IgD-negative memory B cell (primary cell): ENCODE measurements around the gene RBP5. TPM values are rescaled to one million over a fixed set of nuclear protein-coding genes. Genes with fewer than 3 reads are reported as not detected.

Experiments
- H3K27ac Mint-ChIP-seq, 3 donors: one replicate each; pipeline ENCODE4 v1.8.0; 2020 to 2022; ENCODE audit warnings: mild to moderate bottlenecking in 3 of 3, mixed read lengths in 3 of 3, moderate library complexity in 1 of 3
- H3K27me3 Mint-ChIP-seq: one replicate; pipeline ENCODE4 v1.8.0; 2021; ENCODE audit warnings: mixed read lengths
- H3K36me3 Mint-ChIP-seq: one replicate; pipeline ENCODE4 v1.8.0; 2020; ENCODE audit warnings: mild to moderate bottlenecking, mixed read lengths
- H3K4me1 Mint-ChIP-seq, 3 donors: one replicate each; pipeline ENCODE4 v1.8.0; 2020 to 2022; ENCODE audit warnings: mixed read lengths in 3 of 3, mild to moderate bottlenecking in 1 of 3
- H3K4me3 Mint-ChIP-seq, 4 donors: one replicate each; pipeline ENCODE4 v1.8.0; 2020 to 2022; ENCODE audit warnings: mild to moderate bottlenecking in 4 of 4, mixed read lengths in 4 of 4, moderate library complexity in 3 of 4
- H3K9me3 Mint-ChIP-seq, 3 donors: one replicate each; pipeline ENCODE4 v1.8.0; 2020 to 2021; ENCODE audit warnings: mixed read lengths in 3 of 3, mild to moderate bottlenecking in 1 of 3
- polyA plus RNA-seq: library from polyadenylated mRNA; unstranded; fragments of 300-500 nt; fragmentation: Illumina TruSeq; gene quantifications from one replicate; pipeline ENCODE4 v1.2.3, GENCODE V29; 2021

The RBP5 gene
- polyA plus RNA-seq, 1 donor from 2014 or later = not detected

- Mint-ChIP-seq H3K27me3 (no peaks in the 10 kb centered on the region), H3K4me3 (no peak overlapping the region), H3K27ac (no peak overlapping the region), H3K9me3 (no peaks in the 10 kb centered on the region), H3K4me1 (no peaks in the 10 kb centered on the region), H3K36me3 (peaks cover 1% of the 10 kb centered on the region)
These were observed 26.3 kb upstream of the RBP5 start for GRCh38 chr12:7154901-7155470.

GRCh38 chr12:7154042-7154441 is 25.4 kb upstream of the RBP5 start:
- Mint-ChIP-seq H3K27me3 (no peaks in the 10 kb centered on the region), H3K27ac (no peak overlapping the region), H3K36me3 (peaks cover 1% of the 10 kb centered on the region), H3K4me1 (no peaks in the 10 kb centered on the region), H3K9me3 (no peaks in the 10 kb centered on the region), H3K4me3 (no peak overlapping the region)

- Mint-ChIP-seq H3K27me3 (no peaks in the 10 kb centered on the region), H3K36me3 (peaks cover 5% of the 10 kb centered on the region), H3K4me1 (no peaks in the 10 kb centered on the region), H3K27ac (no peak overlapping the region), H3K4me3 (no peak overlapping the region), H3K9me3 (no peaks in the 10 kb centered on the region)
These were observed 24.1 kb upstream of the RBP5 start for GRCh38 chr12:7152818-7153217.

GRCh38 chr12:7151532-7151931 is 22.8 kb upstream of the RBP5 start:
- H3K4me1 Mint-ChIP-seq = no peaks in the 10 kb centered on the region
- H3K27me3 Mint-ChIP-seq = no peaks in the 10 kb centered on the region
- no peak overlapping the region for H3K27ac Mint-ChIP-seq
- H3K9me3 Mint-ChIP-seq = no peaks in the 10 kb centered on the region
- no peak overlapping the region for H3K4me3 Mint-ChIP-seq
- H3K36me3 Mint-ChIP-seq = peaks cover 5% of the 10 kb centered on the region

- Mint-ChIP-seq H3K4me3 (no peak overlapping the region), H3K36me3 (peaks cover 4% of the 10 kb centered on the region), H3K27ac (no peak overlapping the region), H3K27me3 (no peaks in the 10 kb centered on the region), H3K9me3 (no peaks in the 10 kb centered on the region), H3K4me1 (no peaks in the 10 kb centered on the region)
These were observed 22.2 kb upstream of the RBP5 start for GRCh38 chr12:7150841-7151240.

- H3K36me3 Mint-ChIP-seq = peaks cover 6% of the 10 kb centered on the region
- H3K27ac Mint-ChIP-seq = no peak overlapping the region
- H3K4me3 Mint-ChIP-seq = no peak overlapping the region
- H3K9me3 Mint-ChIP-seq = no peaks in the 10 kb centered on the region
- no peaks in the 10 kb centered on the region for H3K27me3 Mint-ChIP-seq
- no peaks in the 10 kb centered on the region for H3K4me1 Mint-ChIP-seq
These were observed 21.7 kb upstream of the RBP5 start for GRCh38 chr12:7150356-7150755.

- H3K36me3 Mint-ChIP-seq = peaks cover 10% of the 10 kb centered on the region
- H3K27ac Mint-ChIP-seq = no peak overlapping the region
- H3K4me3 Mint-ChIP-seq = no peak overlapping the region
- no peaks in the 10 kb centered on the region for H3K4me1 Mint-ChIP-seq
- no peaks in the 10 kb centered on the region for H3K9me3 Mint-ChIP-seq
- H3K27me3 Mint-ChIP-seq = no peaks in the 10 kb centered on the region
These were observed 18.2 kb upstream of the RBP5 start for GRCh38 chr12:7146906-7147305.

- H3K27me3 Mint-ChIP-seq = no peaks in the 10 kb centered on the region
- no peak overlapping the region for H3K4me3 Mint-ChIP-seq
- H3K36me3 Mint-ChIP-seq = peaks cover 14% of the 10 kb centered on the region
- H3K27ac Mint-ChIP-seq = no peak overlapping the region
- H3K4me1 Mint-ChIP-seq = no peaks in the 10 kb centered on the region
- no peaks in the 10 kb centered on the region for H3K9me3 Mint-ChIP-seq
These were observed 17.5 kb upstream of the RBP5 start for GRCh38 chr12:7146228-7146627.

- Mint-ChIP-seq H3K4me1 (no peaks in the 10 kb centered on the region), H3K9me3 (no peaks in the 10 kb centered on the region), H3K4me3 (no peak overlapping the region), H3K27ac (no peak overlapping the region), H3K36me3 (peaks cover 14% of the 10 kb centered on the region), H3K27me3 (no peaks in the 10 kb centered on the region)
These were observed 17.0 kb upstream of the RBP5 start for GRCh38 chr12:7145671-7146070.

GRCh38 chr12:7144414-7145120 is 15.9 kb upstream of the RBP5 start:
- no peaks in the 10 kb centered on the region for H3K9me3 Mint-ChIP-seq
- H3K4me3 Mint-ChIP-seq = no peak overlapping the region
- no peak overlapping the region for H3K27ac Mint-ChIP-seq
- no peaks in the 10 kb centered on the region for H3K4me1 Mint-ChIP-seq
- peaks cover 14% of the 10 kb centered on the region for H3K36me3 Mint-ChIP-seq
- no peaks in the 10 kb centered on the region for H3K27me3 Mint-ChIP-seq

- H3K4me1 Mint-ChIP-seq = no peaks in the 10 kb centered on the region
- H3K9me3 Mint-ChIP-seq = no peaks in the 10 kb centered on the region
- no peak overlapping the region for H3K27ac Mint-ChIP-seq
These were observed 14.9 kb upstream of the RBP5 start for GRCh38 chr12:7143564-7143963.

GRCh38 chr12:7142809-7143465 is 14.2 kb upstream of the RBP5 start:
- Mint-ChIP-seq H3K27me3 (no peaks in the 10 kb centered on the region), H3K4me3 (no peak overlapping the region), H3K36me3 (peaks cover 15% of the 10 kb centered on the region), H3K27ac (no peak overlapping the region), H3K4me1 (no peaks in the 10 kb centered on the region), H3K9me3 (no peaks in the 10 kb centered on the region)

More at GRCh38 chr12:7143564-7143963, 14.9 kb upstream of the RBP5 start:
- H3K27me3 Mint-ChIP-seq = no peaks in the 10 kb centered on the region
- H3K4me3 Mint-ChIP-seq = no peak overlapping the region
- H3K36me3 Mint-ChIP-seq = peaks cover 14% of the 10 kb centered on the region

GRCh38 chr12:7142056-7142644 is 13.5 kb upstream of the RBP5 start:
- H3K36me3 Mint-ChIP-seq = peaks cover 15% of the 10 kb centered on the region
- H3K27me3 Mint-ChIP-seq = no peaks in the 10 kb centered on the region
- no peaks in the 10 kb centered on the region for H3K4me1 Mint-ChIP-seq
- H3K27ac Mint-ChIP-seq = no peak overlapping the region
- no peaks in the 10 kb centered on the region for H3K9me3 Mint-ChIP-seq
- no peak overlapping the region for H3K4me3 Mint-ChIP-seq

- no peaks in the 10 kb centered on the region for H3K9me3 Mint-ChIP-seq
- no peak overlapping the region for H3K27ac Mint-ChIP-seq
- no peaks in the 10 kb centered on the region for H3K27me3 Mint-ChIP-seq
- H3K4me3 Mint-ChIP-seq = peak overlapping the region in 1 of 4 donors; percentile 26
- no peaks in the 10 kb centered on the region for H3K4me1 Mint-ChIP-seq
- H3K36me3 Mint-ChIP-seq = peaks cover 15% of the 10 kb centered on the region
These were observed 12.8 kb upstream of the RBP5 start for GRCh38 chr12:7141351-7142005.

- Mint-ChIP-seq H3K4me1 (no peaks in the 10 kb centered on the region), H3K36me3 (peaks cover 16% of the 10 kb centered on the region), H3K27ac (no peak overlapping the region), H3K4me3 (no peak overlapping the region), H3K27me3 (no peaks in the 10 kb centered on the region), H3K9me3 (no peaks in the 10 kb centered on the region)
These were observed 10.5 kb upstream of the RBP5 start for GRCh38 chr12:7139200-7139599.
